ENCODE results near the gene ENPP3. TPM values are rescaled to one million over a fixed set of nuclear protein-coding genes. Genes with fewer than 3 reads are reported as not detected.

The ENPP3 gene
- total and polyA plus RNA-seq, 2 of the 13 experiments (the other 11 are each of a cell fraction or from before 2014, with no cell fraction given) = 40.0 to 75.4 TPM

- TF ChIP-seq SIN3A (IDR thresholded peaks at IDR 0.05; ENCODE audit: borderline replicate concordance, low read depth, low read length) (peak; percentile 91; the same call in 1 of the 2 replicates), ZNF619 (CRISPR knock-in tag; IDR thresholded peaks at IDR 0.05) (peak; percentile 100), ZIK1 (CRISPR knock-in tag; IDR thresholded peaks at IDR 0.05; ENCODE audit: borderline replicate concordance, low read depth) (peak; percentile 86), FOXA1 (IDR thresholded peaks at IDR 0.05) (no peak), FOXA1 (CRISPR knock-in tag; IDR thresholded peaks at IDR 0.05) (peak; percentile 76), RBM22 (optimal IDR thresholded peaks at IDR 0.05; ENCODE audit: low read length) (peak; percentile 83), ZNF577 (CRISPR knock-in tag; IDR thresholded peaks at IDR 0.05; ENCODE audit: borderline replicate concordance, low read depth) (0 out of 2 replicates have a peak, but pooled peaks have one; percentile 73), KLF6 (CRISPR knock-in tag; IDR thresholded peaks at IDR 0.05) (peak; percentile 99), MED1 (CRISPR knock-in tag; IDR thresholded peaks at IDR 0.05) (peak; percentile 97), MIER2 (CRISPR knock-in tag; IDR thresholded peaks at IDR 0.05) (peak; percentile 88), ZNF205 (CRISPR knock-in tag; IDR thresholded peaks at IDR 0.05) (peak; percentile 98), ZNF20 (CRISPR knock-in tag; IDR thresholded peaks at IDR 0.05) (peak; percentile 68; the same call in 1 of the 2 replicates), MTA3 (CRISPR knock-in tag; IDR thresholded peaks at IDR 0.05) (no peak; the same call in 1 of the 2 replicates), ZNF432 (CRISPR knock-in tag; IDR thresholded peaks at IDR 0.05; ENCODE audit: borderline replicate concordance) (no peak), KLF15 (CRISPR knock-in tag; IDR thresholded peaks at IDR 0.05; ENCODE audit: borderline replicate concordance) (peak; percentile 94), HNRNPK (IDR thresholded peaks at IDR 0.05; ENCODE audit: low read depth, low read length, poor library complexity, severe bottlenecking) (no peak), ZUFSP (CRISPR knock-in tag; IDR thresholded peaks at IDR 0.05; ENCODE audit: borderline replicate concordance) (no peak), ZNF567 (CRISPR knock-in tag; IDR thresholded peaks at IDR 0.05; ENCODE audit: borderline replicate concordance) (peak; percentile 100), NFATC3 (CRISPR knock-in tag; IDR thresholded peaks at IDR 0.05) (peak; percentile 80), GATAD2A (CRISPR knock-in tag; IDR thresholded peaks at IDR 0.05) (peak; percentile 98), TEF (CRISPR knock-in tag; IDR thresholded peaks at IDR 0.05) (peak; percentile 85; the same call in 1 of the 2 replicates), HBP1 (CRISPR knock-in tag; IDR thresholded peaks at IDR 0.05; ENCODE audit: low read depth) (peak; percentile 92; the same call in 1 of the 2 replicates), ZBTB4 (CRISPR knock-in tag; IDR thresholded peaks at IDR 0.05; ENCODE audit: borderline replicate concordance) (peak; percentile 99)
These were observed 9.1 kb upstream of the ENPP3 start, which contains the start of gene MED23 (continued) for GRCh38 chr6:131627724-131628682.
